ENCODE measurements around the gene CRYL1. TPM values are rescaled to one million over a fixed set of nuclear protein-coding genes. Genes with fewer than 3 reads are reported as not detected.

Gene CRYL1
- polyA plus RNA-seq, 2 of the 4 experiments (the other 2 are of a cell fraction): 4.1 to 17.4 TPM

GRCh38 chr13:20429682-20430081 lies 96.0 kb downstream of the CRYL1 start:
- H3K4me3 ChIP-seq: no peak overlapping the region
- H3K9me3 ChIP-seq: no peaks in the 10 kb centered on the region
- no peak overlapping the region for H3K27ac ChIP-seq
- WGBS (ENCODE audit: missing lambda C conversion rate): 91% methylated on average over 8 of the region's 9 CpGs
- H3K4me2 ChIP-seq: no peak overlapping the region
- no peaks in the 10 kb centered on the region for H3K4me1 ChIP-seq
- no peak for FAIRE-seq
- ChIA-PET POLR2A (no interaction called here), CTCF (no interaction called here)
- no peak for DNase-seq (ENCODE audit: low read depth in 1 of 2, low spot score in 1 of 2)
- ATAC-seq: no peak
- TF ChIP-seq FOSB (CRISPR knock-in tag; IDR thresholded peaks at IDR 0.05): no peak
- TF ChIP-seq CBX8 (IDR thresholded peaks at IDR 0.05): no peak
- no peak for TF ChIP-seq REST (IDR thresholded peaks at IDR 0.05)
- no peak for TF ChIP-seq SMC3 (IDR thresholded peaks at IDR 0.05)
- TF ChIP-seq HOXA7 (CRISPR knock-in tag; IDR thresholded peaks at IDR 0.05): no peak
- TF ChIP-seq RARB (CRISPR knock-in tag; IDR thresholded peaks at IDR 0.05): no peak
- TF ChIP-seq EHMT2 (IDR thresholded peaks at IDR 0.05; ENCODE audit: low read depth): no peak
- TF ChIP-seq KDM5A (IDR thresholded peaks at IDR 0.05): no peak
- no peak for TF ChIP-seq NFE2L2 (conservative IDR thresholded peaks at IDR 0.05; ENCODE audit: low read length)
- TF ChIP-seq HEYL (CRISPR knock-in tag; IDR thresholded peaks at IDR 0.05): no peak
- TF ChIP-seq CBX2 (IDR thresholded peaks at IDR 0.05; ENCODE audit: borderline replicate concordance, low read depth): no peak
- TF ChIP-seq BCL3 (IDR thresholded peaks at IDR 0.05): no peak
- TF ChIP-seq EP300 (IDR thresholded peaks at IDR 0.05): no peak
- TF ChIP-seq E2F6 (IDR thresholded peaks at IDR 0.05; ENCODE audit: borderline replicate concordance, low read depth): no peak
- TF ChIP-seq RAD21 (conservative IDR thresholded peaks at IDR 0.05 in 1 of 2, IDR thresholded peaks at IDR 0.05 in 1 of 2): no peak

- Histone ChIP-seq H3K4me2 (no peak overlapping the region), H3K4me1 (no peaks in the 10 kb centered on the region), H3K9me3 (no peaks in the 10 kb centered on the region), H3K27ac (no peak overlapping the region), H3K4me3 (no peak overlapping the region)
- 92% methylated on average over 8 of the region's 11 CpGs for WGBS (ENCODE audit: missing lambda C conversion rate)
- ChIA-PET CTCF (no interaction called here), POLR2A (no interaction called here)
- FAIRE-seq (no peak), ATAC-seq (no peak), DNase-seq (ENCODE audit: low read depth in 1 of 2, low spot score in 1 of 2) (no peak)
- TF ChIP-seq CTCF (IDR thresholded peaks at IDR 0.05) (no peak), SMC3 (IDR thresholded peaks at IDR 0.05) (no peak), MAFK (IDR thresholded peaks at IDR 0.05; ENCODE audit: partially characterized antibody) (peak; percentile 65), PHF8 (IDR thresholded peaks at IDR 0.05; ENCODE audit: borderline replicate concordance, low read depth) (no peak), TFCP2L1 (CRISPR knock-in tag; IDR thresholded peaks at IDR 0.05) (no peak)
These were observed 96.7 kb downstream of the CRYL1 start for GRCh38 chr13:20428666-20429644.
